LNCAP (cell line): ENCODE measurements around the gene CRNKL1.
A peak's percentile ranks its signal among the peaks of the same experiment; 100 is the strongest.

ENCODE experiments used
- CTCF ChIP-seq: fragments of 450-650 bp; IDR thresholded peaks from 2 replicates; pipeline ENCODE4 v1.5.1; 2017; ENCODE audit warnings: mild to moderate bottlenecking

Gene CRNKL1

GRCh38 chr20:20089018-20089417 lies 36.8 kb upstream of the CRNKL1 start:
- no peak for TF ChIP-seq CTCF

GRCh38 chr20:20085812-20086211 lies 33.5 kb upstream of the CRNKL1 start:
- TF ChIP-seq CTCF, result no peak

- no peak for TF ChIP-seq CTCF
These were observed 32.8 kb upstream of the CRNKL1 start for GRCh38 chr20:20085071-20085470.

GRCh38 chr20:20084296-20084752 lies 32.1 kb upstream of the CRNKL1 start:
- no peak for TF ChIP-seq CTCF

GRCh38 chr20:20083807-20084206 lies 31.5 kb upstream of the CRNKL1 start:
- peak; percentile 59 for TF ChIP-seq CTCF

GRCh38 chr20:20079102-20079784 lies 27.0 kb upstream of the CRNKL1 start:
- no peak for TF ChIP-seq CTCF

GRCh38 chr20:20078041-20078440 lies 25.8 kb upstream of the CRNKL1 start:
- TF ChIP-seq CTCF, result no peak
